SK-N-SH (cell line): ENCODE data around the gene OPCML.

Experiments used
- FOSL2 ChIP-seq: IDR thresholded peaks from 2 replicates; pipeline ENCODE4 v1.4.0; 2012; ENCODE audit warnings: low read depth, mild to moderate bottlenecking, moderate library complexity, borderline replicate concordance
- PBX3 ChIP-seq: IDR thresholded peaks from 2 replicates; pipeline ENCODE4; 2012

- no peak for TF ChIP-seq FOSL2
- TF ChIP-seq PBX3 = no peak
Measured at GRCh38 chr11:132671851-132672370, 860.4 kb downstream of the OPCML start.
